Neutrophil (primary cell): ENCODE measurements around the gene IDH1.

Experiments
- H3K27ac ChIP-seq: fragments of 200-600 bp; sonication (generic); 2 replicates; pipeline ENCODE4 v1.5.1; 2016; ENCODE audit warnings: mild to moderate bottlenecking, moderate library complexity
- H3K27me3 ChIP-seq: fragments of 200-600 bp; sonication (generic); 2 replicates; pipeline ENCODE4 v1.6.0; 2016; ENCODE audit warnings: mild to moderate bottlenecking
- H3K36me3 ChIP-seq: fragments of 200-600 bp; sonication (generic); 2 replicates; pipeline ENCODE4 v1.5.1; 2017
- H3K4me1 ChIP-seq, 2 experiments: fragments of 200-600 bp in 1 of 2; sonication (generic) in 1 of 2; 1 replicate in 1 of 2; 2 replicates in 1 of 2; pipeline versions ENCODE4 v1.5.1 to v1.6.1; 2013 to 2016; ENCODE audit warnings: low read depth in 1 of 2, low read length in 1 of 2, mild to moderate bottlenecking in 1 of 2, moderate library complexity in 1 of 2; ENCODE audit not compliant: control insufficient read depth in 1 of 2, insufficient read depth in 1 of 2
- H3K4me3 ChIP-seq, 2 experiments: fragments of 200-600 bp in 1 of 2; sonication (generic) in 1 of 2; 1 replicate in 1 of 2; 2 replicates in 1 of 2; pipeline ENCODE4 v1.5.1; 2013 to 2016; ENCODE audit warnings: low read depth in 1 of 2, low read length in 1 of 2, mild to moderate bottlenecking in 1 of 2, moderate library complexity in 1 of 2
- H3K9me3 ChIP-seq: fragments of 200-600 bp; sonication (generic); 2 replicates; pipeline ENCODE4 v1.5.1; 2016
- TF ChIP-seq, protein P1 (sequence below): fragments of 200-600 bp; sonication (generic); IDR thresholded peaks from 2 replicates; pipeline ENCODE4 v1.5.1; 2016; ENCODE audit warnings: antibody characterized with exemption

IDH1 gene

GRCh38 chr2:208295834-208296233, 41.0 kb upstream of the IDH1 start:
- Histone ChIP-seq H3K4me3 (no peak overlapping the region), H3K36me3 (peaks cover 36% of the 10 kb centered on the region), H3K9me3 (no peaks in the 10 kb centered on the region), H3K27ac (peak overlapping the region; percentile 58), H3K27me3 (no peaks in the 10 kb centered on the region), H3K4me1 (peaks cover 10 to 16% of the 10 kb centered on the region in 2 experiments)
- TF ChIP-seq, protein P1, sequence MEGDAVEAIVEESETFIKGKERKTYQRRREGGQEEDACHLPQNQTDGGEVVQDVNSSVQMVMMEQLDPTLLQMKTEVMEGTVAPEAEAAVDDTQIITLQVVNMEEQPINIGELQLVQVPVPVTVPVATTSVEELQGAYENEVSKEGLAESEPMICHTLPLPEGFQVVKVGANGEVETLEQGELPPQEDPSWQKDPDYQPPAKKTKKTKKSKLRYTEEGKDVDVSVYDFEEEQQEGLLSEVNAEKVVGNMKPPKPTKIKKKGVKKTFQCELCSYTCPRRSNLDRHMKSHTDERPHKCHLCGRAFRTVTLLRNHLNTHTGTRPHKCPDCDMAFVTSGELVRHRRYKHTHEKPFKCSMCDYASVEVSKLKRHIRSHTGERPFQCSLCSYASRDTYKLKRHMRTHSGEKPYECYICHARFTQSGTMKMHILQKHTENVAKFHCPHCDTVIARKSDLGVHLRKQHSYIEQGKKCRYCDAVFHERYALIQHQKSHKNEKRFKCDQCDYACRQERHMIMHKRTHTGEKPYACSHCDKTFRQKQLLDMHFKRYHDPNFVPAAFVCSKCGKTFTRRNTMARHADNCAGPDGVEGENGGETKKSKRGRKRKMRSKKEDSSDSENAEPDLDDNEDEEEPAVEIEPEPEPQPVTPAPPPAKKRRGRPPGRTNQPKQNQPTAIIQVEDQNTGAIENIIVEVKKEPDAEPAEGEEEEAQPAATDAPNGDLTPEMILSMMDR: no peak

DNA sequence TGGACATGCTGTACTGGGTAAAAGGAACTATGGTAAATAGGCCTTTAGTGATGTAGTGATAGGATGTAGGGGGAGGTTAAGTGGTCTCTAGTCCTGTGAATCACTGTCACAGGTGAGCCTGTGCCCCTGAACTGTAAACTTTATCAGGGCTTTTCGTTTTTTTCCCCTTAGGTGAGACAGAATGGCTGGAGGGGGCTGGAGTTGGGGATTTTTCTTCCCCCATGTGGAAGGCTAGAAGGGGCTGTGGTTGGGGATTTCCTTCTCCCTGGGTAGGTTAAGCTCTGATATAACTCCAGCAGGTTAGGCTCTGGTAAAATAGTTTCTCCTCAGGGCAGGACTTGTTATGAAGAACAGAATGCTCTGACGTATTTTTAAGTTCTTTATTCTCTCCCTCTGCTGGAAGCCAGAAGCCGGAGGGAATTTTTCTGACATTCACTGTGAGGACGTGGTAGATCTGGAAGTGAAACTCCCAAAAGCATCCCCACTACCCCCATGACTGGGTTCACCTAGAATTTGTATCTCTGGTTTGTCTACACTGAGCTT, 39.7 kb upstream of the IDH1 start:
- Histone ChIP-seq H3K36me3 (peaks cover 36% of the 10 kb centered on the region), H3K4me1 (peaks cover 10 to 16% of the 10 kb centered on the region in 2 experiments), H3K27me3 (no peaks in the 10 kb centered on the region), H3K27ac (peak overlapping the region; percentile 58), H3K9me3 (no peaks in the 10 kb centered on the region), H3K4me3 (no peak overlapping the region)
- TF ChIP-seq, protein P1: no peak

GRCh38 chr2:208285853-208286252, 31.0 kb upstream of the IDH1 start:
- peaks cover 81% of the 10 kb centered on the region for H3K36me3 ChIP-seq
- no peaks in the 10 kb centered on the region for H3K27me3 ChIP-seq
- no peak overlapping the region for H3K4me3 ChIP-seq
- TF ChIP-seq, protein P1: no peak
- H3K27ac ChIP-seq: peak overlapping the region; percentile 74
- no peaks in the 10 kb centered on the region for H3K9me3 ChIP-seq
- H3K4me1 ChIP-seq: peaks cover 0 to 4% of the 10 kb centered on the region in 2 experiments

DNA sequence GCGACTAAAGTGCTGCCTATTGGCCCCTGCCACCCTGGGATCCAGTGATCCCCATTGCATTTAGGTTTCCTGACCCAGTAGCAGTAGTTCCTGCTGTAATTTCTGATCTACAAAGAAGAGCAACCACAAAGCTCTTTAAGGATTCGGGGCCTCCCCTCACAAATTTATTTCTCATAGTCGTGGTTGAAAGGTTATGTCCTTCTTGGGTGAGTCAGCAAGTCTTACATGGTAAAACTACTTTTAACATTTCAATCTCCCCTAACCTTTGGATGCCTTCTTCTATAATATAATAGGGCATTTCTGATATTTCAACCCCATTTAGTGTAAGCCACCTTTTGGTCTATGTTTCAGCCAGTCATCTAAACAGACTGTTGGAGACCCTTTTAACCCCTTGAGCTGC, 26.1 kb upstream of the IDH1 start:
- no peaks in the 10 kb centered on the region for H3K27me3 ChIP-seq
- no peak overlapping the region for H3K4me3 ChIP-seq
- TF ChIP-seq, protein P1: no peak
- H3K4me1 ChIP-seq: peaks cover 0 to 4% of the 10 kb centered on the region in 2 experiments
- H3K9me3 ChIP-seq: no peaks in the 10 kb centered on the region
- peaks cover 82% of the 10 kb centered on the region for H3K36me3 ChIP-seq
- H3K27ac ChIP-seq: no peak overlapping the region

DNA sequence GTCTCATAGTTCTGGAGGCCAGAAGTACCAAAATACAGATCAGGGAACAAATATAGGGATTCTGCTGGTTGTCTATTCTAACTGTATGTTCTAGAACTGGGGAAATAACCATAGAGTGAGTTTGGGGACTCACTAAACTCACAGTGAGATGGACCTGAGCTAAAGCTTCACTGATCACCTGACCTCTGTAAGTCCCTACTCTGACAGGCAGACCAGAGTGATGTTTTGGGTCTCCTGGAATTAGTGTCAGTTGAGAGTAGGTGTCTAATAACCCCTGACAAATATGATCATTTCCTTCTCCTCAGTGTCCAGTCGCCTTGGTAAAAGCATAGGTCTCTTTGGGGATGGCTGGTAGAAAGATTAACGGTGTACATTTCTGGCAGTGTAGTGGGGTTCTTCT, 25.4 kb upstream of the IDH1 start:
- Histone ChIP-seq H3K4me1 (no peaks in the 10 kb centered on the region), H3K36me3 (peaks cover 87% of the 10 kb centered on the region), H3K27me3 (no peaks in the 10 kb centered on the region), H3K9me3 (no peaks in the 10 kb centered on the region), H3K27ac (peak overlapping the region; percentile 10), H3K4me3 (no peak overlapping the region)
- TF ChIP-seq, protein P1: no peak
